ENCODE data around the gene MVB12B.

MVB12B gene

DNA sequence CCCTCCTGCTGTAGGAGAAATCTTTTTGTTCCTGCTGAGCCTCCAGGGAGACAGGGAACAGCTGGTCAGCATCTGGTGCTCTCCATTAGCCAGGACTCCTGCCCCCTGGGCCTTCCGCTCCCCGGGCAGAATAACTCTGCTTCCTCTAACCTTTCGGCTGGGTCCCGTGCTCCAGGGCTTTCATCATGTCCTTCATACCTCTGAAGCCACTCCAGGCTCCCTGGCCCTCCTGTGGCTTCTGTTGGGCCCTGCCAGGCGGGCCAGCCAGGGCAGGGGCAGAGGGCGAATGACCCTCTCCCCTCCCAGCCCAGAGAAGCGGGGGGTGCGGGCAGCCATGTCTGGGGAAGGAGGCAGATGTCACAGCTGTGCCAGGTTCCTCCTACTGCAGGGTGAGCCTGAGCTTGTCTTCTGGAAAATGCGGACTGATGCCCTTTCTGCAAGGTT is 205.4 kb downstream of the MVB12B start:
- no CpG with 5 or more reads among the region's 9 CpGs for WGBS (ENCODE audit: extremely low coverage, insufficient coverage, insufficient read length)
- peak overlapping the region; percentile 96 for H3K27ac ChIP-seq (ENCODE audit: low read depth, low read length)

DNA sequence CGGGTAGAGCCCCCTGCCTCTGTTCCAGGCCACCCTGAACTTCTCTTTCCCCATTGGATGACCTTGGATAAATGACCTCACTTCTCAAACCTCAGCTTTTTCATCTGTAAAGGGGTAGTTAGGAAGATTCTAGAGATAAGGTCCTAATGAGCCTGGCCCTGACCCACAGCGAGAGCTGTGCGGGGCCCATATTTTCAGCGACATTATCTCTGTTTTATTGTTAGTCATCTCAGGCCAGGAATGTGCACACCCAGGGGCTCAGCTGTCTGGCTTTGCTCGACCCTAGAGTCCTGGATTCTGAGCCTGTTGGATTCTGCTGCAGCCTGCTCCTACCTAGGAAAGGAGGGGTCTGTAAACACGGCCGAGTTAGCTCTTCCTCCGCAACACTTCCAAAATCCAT is 205.9 kb downstream of the MVB12B start:
- no peak overlapping the region for H3K23ac ChIP-seq (ENCODE audit: low read length)
- no peaks in the 10 kb centered on the region for H3K27me3 ChIP-seq (ENCODE audit: insufficient read depth, low read length)
- H3K4me1 ChIP-seq (ENCODE audit: control insufficient read depth in 1 of 2, insufficient read depth in 2 of 2, low read length in 2 of 2) = peaks cover 47 to 51% of the 10 kb centered on the region in 2 experiments
- no CpG with 5 or more reads among the region's 8 CpGs for WGBS (ENCODE audit: extremely low coverage, insufficient coverage, insufficient read length)
- peak; percentile 80 to 93 for DNase-seq
- H3K4me2 ChIP-seq (ENCODE audit: low read length) = peak overlapping the region; percentile 19
- H3K14ac ChIP-seq (ENCODE audit: low read length) = peak overlapping the region; percentile 99
- peak overlapping the region; percentile 96 for H3K27ac ChIP-seq (ENCODE audit: low read depth, low read length)
- H3K18ac ChIP-seq (ENCODE audit: low read length) = peak overlapping the region; percentile 98
- H3K9me3 ChIP-seq (ENCODE audit: insufficient read depth, low read depth, low read length) = no peaks in the 10 kb centered on the region
- H4K12ac ChIP-seq (ENCODE audit: low read depth, low read length) = peak overlapping the region; percentile 70
- H2BK12ac ChIP-seq (ENCODE audit: low read length) = peak overlapping the region; percentile 100
- H2AFZ ChIP-seq (ENCODE audit: insufficient read depth, low read length, poor library complexity) = peak overlapping the region; percentile 14
- peak overlapping the region; percentile 92 for H4K8ac ChIP-seq (ENCODE audit: low read depth, low read length)
- peak overlapping the region; percentile 100 for H4K91ac ChIP-seq (ENCODE audit: low read depth, low read length)
- H3K79me2 ChIP-seq (ENCODE audit: control insufficient read depth, insufficient read depth, low read length, poor library complexity) = peaks cover 7% of the 10 kb centered on the region
- peak overlapping the region; percentile 100 for H2BK120ac ChIP-seq (ENCODE audit: insufficient read depth, low read length, poor library complexity)
- peak overlapping the region; percentile 96 for H3K4ac ChIP-seq (ENCODE audit: low read depth, low read length)
- no peaks in the 10 kb centered on the region for H3K36me3 ChIP-seq (ENCODE audit: control insufficient read depth in 1 of 2, insufficient read depth in 2 of 2, low read length in 2 of 2)
- peak overlapping the region; percentile 98 for H2BK5ac ChIP-seq (ENCODE audit: low read depth, low read length, poor library complexity)
- H3K4me3 ChIP-seq (ENCODE audit: low read depth, low read length) = no peak overlapping the region
- peak overlapping the region; percentile 100 for H2AK5ac ChIP-seq (ENCODE audit: low read length)
- H3K9ac ChIP-seq (ENCODE audit: low read length) = no peak overlapping the region
- H3K79me1 ChIP-seq (ENCODE audit: low read length) = peaks cover 47% of the 10 kb centered on the region

More for the DNA sequence above, 205.4 kb downstream of the MVB12B start:
- peak overlapping the region; percentile 89 for H3K14ac ChIP-seq (ENCODE audit: low read length)
- H3K79me1 ChIP-seq (ENCODE audit: low read length) = peaks cover 50% of the 10 kb centered on the region
- peak overlapping the region; percentile 76 for H3K18ac ChIP-seq (ENCODE audit: low read length)
- peak overlapping the region; percentile 53 for H3K4ac ChIP-seq (ENCODE audit: low read depth, low read length)
- no peak overlapping the region for H3K9ac ChIP-seq (ENCODE audit: low read length)
- no peak overlapping the region for H3K4me3 ChIP-seq (ENCODE audit: low read depth, low read length)
- peak; percentile 85 to 92 for DNase-seq
- H3K4me1 ChIP-seq (ENCODE audit: control insufficient read depth in 1 of 2, insufficient read depth in 2 of 2, low read length in 2 of 2) = peaks cover 51 to 56% of the 10 kb centered on the region in 2 experiments
- H2AK5ac ChIP-seq (ENCODE audit: low read length) = peak overlapping the region; percentile 49
- H2BK120ac ChIP-seq (ENCODE audit: insufficient read depth, low read length, poor library complexity) = peak overlapping the region; percentile 99
- peak overlapping the region; percentile 97 for H4K91ac ChIP-seq (ENCODE audit: low read depth, low read length)
- H3K27me3 ChIP-seq (ENCODE audit: insufficient read depth, low read length) = no peaks in the 10 kb centered on the region
- peak overlapping the region; percentile 19 for H3K4me2 ChIP-seq (ENCODE audit: low read length)
- peak overlapping the region; percentile 93 for H2BK5ac ChIP-seq (ENCODE audit: low read depth, low read length, poor library complexity)
- no peaks in the 10 kb centered on the region for H3K9me3 ChIP-seq (ENCODE audit: insufficient read depth, low read depth, low read length)
- peak overlapping the region; percentile 29 for H4K12ac ChIP-seq (ENCODE audit: low read depth, low read length)
- peak overlapping the region; percentile 14 for H2AFZ ChIP-seq (ENCODE audit: insufficient read depth, low read length, poor library complexity)
- peak overlapping the region; percentile 59 for H4K8ac ChIP-seq (ENCODE audit: low read depth, low read length)
- no peaks in the 10 kb centered on the region for H3K36me3 ChIP-seq (ENCODE audit: control insufficient read depth in 1 of 2, insufficient read depth in 2 of 2, low read length in 2 of 2)
- H3K79me2 ChIP-seq (ENCODE audit: control insufficient read depth, insufficient read depth, low read length, poor library complexity) = peaks cover 7% of the 10 kb centered on the region
- H2BK12ac ChIP-seq (ENCODE audit: low read length) = peak overlapping the region; percentile 98
- H3K23ac ChIP-seq (ENCODE audit: low read length) = no peak overlapping the region

- Histone ChIP-seq H3K27ac (ENCODE audit: low read depth, low read length) (peak overlapping the region; percentile 96), H3K36me3 (ENCODE audit: control insufficient read depth in 1 of 2, insufficient read depth in 2 of 2, low read length in 2 of 2) (no peaks in the 10 kb centered on the region)
- WGBS (ENCODE audit: extremely low coverage, insufficient coverage, insufficient read length) = no CpG with 5 or more reads among the region's 24 CpGs
Observed at GRCh38 chr9:126532951-126533925, 206.6 kb downstream of the MVB12B start.

DNA sequence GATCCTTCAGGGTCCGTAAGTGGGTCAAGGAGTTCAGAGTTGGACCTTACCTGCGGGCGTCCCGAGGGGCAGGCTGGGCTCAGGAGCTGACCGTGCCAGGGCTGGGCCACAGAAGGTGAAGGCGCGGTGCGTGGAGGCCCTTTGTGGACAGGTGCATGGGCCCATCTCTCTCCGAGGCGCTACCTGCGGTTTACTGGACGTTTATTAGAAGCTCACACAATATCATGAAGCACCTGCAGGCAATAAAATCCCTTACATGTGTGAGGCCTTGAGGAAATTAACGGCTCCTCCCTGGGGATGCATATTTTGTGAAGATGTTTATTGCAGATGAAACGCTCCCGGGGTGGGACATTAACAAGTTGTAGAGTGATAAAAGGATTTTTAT is 207.3 kb downstream of the MVB12B start:
- Histone ChIP-seq H2AFZ (ENCODE audit: insufficient read depth, low read length, poor library complexity) (no peak overlapping the region), H3K18ac (ENCODE audit: low read length) (peak overlapping the region; percentile 66), H3K9ac (ENCODE audit: low read length) (no peak overlapping the region), H3K4ac (ENCODE audit: low read depth, low read length) (peak overlapping the region; percentile 48), H2BK5ac (ENCODE audit: low read depth, low read length, poor library complexity) (peak overlapping the region; percentile 3), H3K23ac (ENCODE audit: low read length) (no peak overlapping the region), H3K36me3 (ENCODE audit: control insufficient read depth in 1 of 2, insufficient read depth in 2 of 2, low read length in 2 of 2) (no peaks in the 10 kb centered on the region), H3K4me3 (ENCODE audit: low read depth, low read length) (no peak overlapping the region), H4K91ac (ENCODE audit: low read depth, low read length) (peak overlapping the region; percentile 89), H3K27me3 (ENCODE audit: insufficient read depth, low read length) (no peaks in the 10 kb centered on the region), H3K14ac (ENCODE audit: low read length) (peak overlapping the region; percentile 75), H4K12ac (ENCODE audit: low read depth, low read length) (no peak overlapping the region), H2AK5ac (ENCODE audit: low read length) (peak overlapping the region; percentile 26), H3K79me2 (ENCODE audit: control insufficient read depth, insufficient read depth, low read length, poor library complexity) (peaks cover 7% of the 10 kb centered on the region), H3K4me2 (ENCODE audit: low read length) (no peak overlapping the region), H3K4me1 (ENCODE audit: control insufficient read depth in 1 of 2, insufficient read depth in 2 of 2, low read length in 2 of 2) (peaks cover 36 to 40% of the 10 kb centered on the region in 2 experiments), H3K27ac (ENCODE audit: low read depth, low read length) (no peak overlapping the region), H3K79me1 (ENCODE audit: low read length) (peaks cover 41% of the 10 kb centered on the region), H2BK12ac (ENCODE audit: low read length) (peak overlapping the region; percentile 89), H3K9me3 (ENCODE audit: insufficient read depth, low read depth, low read length) (no peaks in the 10 kb centered on the region), H2BK120ac (ENCODE audit: insufficient read depth, low read length, poor library complexity) (peak overlapping the region; percentile 55), H4K8ac (ENCODE audit: low read depth, low read length) (peak overlapping the region; percentile 8)
- no CpG with 5 or more reads among the region's 15 CpGs for WGBS (ENCODE audit: extremely low coverage, insufficient coverage, insufficient read length)
- DNase-seq = no peak

More at GRCh38 chr9:126532951-126533925, 206.6 kb downstream of the MVB12B start:
- H3K4ac ChIP-seq (ENCODE audit: low read depth, low read length) = peak overlapping the region; percentile 96
- H3K4me2 ChIP-seq (ENCODE audit: low read length) = no peak overlapping the region
- no peaks in the 10 kb centered on the region for H3K9me3 ChIP-seq (ENCODE audit: insufficient read depth, low read depth, low read length)
- peak overlapping the region; percentile 100 for H2BK12ac ChIP-seq (ENCODE audit: low read length)
- H3K79me2 ChIP-seq (ENCODE audit: control insufficient read depth, insufficient read depth, low read length, poor library complexity) = peaks cover 7% of the 10 kb centered on the region
- no peak overlapping the region for H3K9ac ChIP-seq (ENCODE audit: low read length)
- H3K4me3 ChIP-seq (ENCODE audit: low read depth, low read length) = no peak overlapping the region
- H4K91ac ChIP-seq (ENCODE audit: low read depth, low read length) = peak overlapping the region; percentile 100
- H3K4me1 ChIP-seq (ENCODE audit: control insufficient read depth in 1 of 2, insufficient read depth in 2 of 2, low read length in 2 of 2) = peaks cover 39 to 44% of the 10 kb centered on the region in 2 experiments
- DNase-seq = no peak
- peak overlapping the region; percentile 99 for H3K14ac ChIP-seq (ENCODE audit: low read length)
- no peak overlapping the region for H3K23ac ChIP-seq (ENCODE audit: low read length)
- peak overlapping the region; percentile 68 for H2AFZ ChIP-seq (ENCODE audit: insufficient read depth, low read length, poor library complexity)
- H4K8ac ChIP-seq (ENCODE audit: low read depth, low read length) = peak overlapping the region; percentile 92
- peak overlapping the region; percentile 98 for H3K18ac ChIP-seq (ENCODE audit: low read length)
- peak overlapping the region; percentile 100 for H2AK5ac ChIP-seq (ENCODE audit: low read length)
- peaks cover 42% of the 10 kb centered on the region for H3K79me1 ChIP-seq (ENCODE audit: low read length)
- H2BK120ac ChIP-seq (ENCODE audit: insufficient read depth, low read length, poor library complexity) = peak overlapping the region; percentile 100
- peak overlapping the region; percentile 98 for H2BK5ac ChIP-seq (ENCODE audit: low read depth, low read length, poor library complexity)
- H4K12ac ChIP-seq (ENCODE audit: low read depth, low read length) = peak overlapping the region; percentile 70
- no peaks in the 10 kb centered on the region for H3K27me3 ChIP-seq (ENCODE audit: insufficient read depth, low read length)
